GM21528 (cell line): ENCODE measurements around the gene PIGC.
A peak's percentile ranks its signal among the peaks of the same experiment; 100 is the strongest.
"Not testable (repeated sequence)": the region's sequence is repeated elsewhere in the genome, so short reads cannot be mapped to it uniquely, and the experiment has no call there.

Source experiments
- ATAC-seq: cut with Tn5 transposase; IDR thresholded peaks from one replicate; pipeline ENCODE4 v1.9.1; 2021; ENCODE audit warnings: mild to moderate bottlenecking, moderate library complexity; ENCODE audit not compliant: unreplicated experiment, low FRiP score

Gene PIGC

GRCh38 chr1:172467446-172467845 lies 23.6 kb upstream of the PIGC start:
- no peak for ATAC-seq

DNA sequence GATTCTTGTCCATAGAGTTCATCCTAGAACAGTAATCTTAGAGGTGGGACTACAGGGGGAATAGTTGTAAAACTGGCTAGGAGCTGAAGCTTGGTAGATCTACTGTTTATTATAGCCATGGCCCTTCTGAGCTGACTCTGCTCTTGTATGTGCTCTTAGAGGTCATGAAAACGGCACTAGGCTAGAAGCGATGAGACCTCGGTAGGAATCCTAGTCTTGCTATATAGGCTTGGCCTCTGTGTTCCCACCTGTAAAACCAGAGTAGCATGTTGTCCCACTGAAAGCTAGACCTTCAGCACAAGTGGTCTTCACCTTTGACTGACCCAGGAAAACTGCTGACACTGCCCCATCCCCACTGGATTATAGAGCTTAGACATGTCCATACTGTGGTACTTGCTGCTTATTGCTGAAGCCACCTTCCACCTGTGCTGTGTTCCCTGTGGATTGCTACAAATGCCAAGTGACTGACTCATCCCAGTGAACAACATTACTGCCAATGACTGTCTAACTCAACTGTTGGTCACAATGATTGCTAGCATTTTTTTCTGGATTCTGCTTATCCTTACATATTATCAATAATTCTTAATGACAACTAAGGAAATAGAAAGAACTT lies 23.0 kb upstream of the PIGC start:
- ATAC-seq = no peak

DNA sequence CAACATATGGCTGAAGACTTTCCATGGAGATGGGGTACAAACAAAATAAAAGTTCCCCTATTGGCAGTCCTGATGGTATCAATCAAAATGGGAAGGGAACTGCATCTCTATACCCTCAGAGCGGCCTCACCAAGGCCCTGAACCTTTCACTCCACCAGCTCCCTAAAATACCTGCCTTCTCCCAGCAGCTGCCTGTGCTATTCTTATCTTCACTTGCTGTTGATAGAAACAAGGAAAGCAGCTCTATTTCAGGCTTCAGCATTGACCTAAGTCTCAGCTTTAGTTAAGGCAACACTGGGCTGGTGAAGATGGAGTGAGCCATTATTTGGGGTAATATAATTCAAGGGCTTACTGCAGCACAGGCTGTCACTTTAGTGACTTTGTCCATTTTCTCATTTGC lies 21.7 kb upstream of the PIGC start:
- no peak for ATAC-seq

- ATAC-seq = no peak
Measured at GRCh38 chr1:172460887-172461315, 17.0 kb upstream of the PIGC start.

- no peak for ATAC-seq
Measured at GRCh38 chr1:172460177-172460576, 16.3 kb upstream of the PIGC start.

DNA sequence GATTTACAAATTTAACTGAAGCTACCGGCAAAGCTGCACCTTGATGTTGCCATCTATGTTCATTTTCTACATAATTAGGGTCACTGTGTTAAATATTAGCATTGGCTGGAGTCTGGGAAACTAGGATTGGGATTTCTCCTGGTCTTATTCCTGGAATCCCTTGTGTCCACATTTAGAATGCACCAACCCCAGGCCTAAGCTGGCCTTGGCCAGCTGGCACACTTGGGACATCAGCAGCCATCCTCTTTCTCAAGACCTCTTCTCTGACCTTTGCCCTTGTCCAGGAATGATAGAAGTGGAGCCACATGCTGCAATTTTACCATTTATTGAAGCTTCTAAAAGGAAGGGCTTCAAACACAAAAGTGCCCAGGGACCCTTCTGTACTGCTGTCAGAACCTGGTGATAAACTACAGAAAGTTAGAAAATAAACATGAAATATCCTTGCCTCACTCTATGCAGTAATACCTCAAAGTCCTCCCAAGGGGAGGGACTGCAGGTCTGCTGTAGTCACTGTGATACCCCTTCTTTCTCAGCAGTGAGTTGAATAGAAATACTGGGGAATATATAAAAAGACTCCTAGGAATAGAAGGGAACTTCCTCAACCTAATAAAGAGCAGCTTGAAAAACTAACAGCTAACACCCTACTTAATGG lies 13.7 kb upstream of the PIGC start:
- ATAC-seq = no peak

DNA sequence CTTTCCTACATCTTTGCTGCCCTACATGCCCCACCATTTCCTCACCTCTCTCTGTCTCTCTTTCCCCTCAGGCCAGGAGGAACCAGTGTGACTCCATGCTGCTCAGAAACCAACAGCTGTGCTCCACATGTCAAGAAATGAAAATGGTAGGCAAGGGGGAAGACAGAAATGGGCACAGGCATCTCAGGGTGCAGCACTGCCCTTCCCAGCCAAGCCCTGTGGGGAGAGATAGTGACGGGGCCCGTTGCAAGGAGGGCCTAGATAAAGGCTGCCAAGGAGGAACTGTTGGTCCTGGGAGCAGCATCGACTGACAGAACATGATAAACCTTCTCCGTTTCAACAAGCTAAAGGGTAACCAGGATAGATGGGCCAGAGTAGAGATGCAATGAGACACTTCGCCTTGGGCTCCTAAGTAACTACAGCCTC lies 12.5 kb upstream of the PIGC start:
- ATAC-seq = no peak

DNA sequence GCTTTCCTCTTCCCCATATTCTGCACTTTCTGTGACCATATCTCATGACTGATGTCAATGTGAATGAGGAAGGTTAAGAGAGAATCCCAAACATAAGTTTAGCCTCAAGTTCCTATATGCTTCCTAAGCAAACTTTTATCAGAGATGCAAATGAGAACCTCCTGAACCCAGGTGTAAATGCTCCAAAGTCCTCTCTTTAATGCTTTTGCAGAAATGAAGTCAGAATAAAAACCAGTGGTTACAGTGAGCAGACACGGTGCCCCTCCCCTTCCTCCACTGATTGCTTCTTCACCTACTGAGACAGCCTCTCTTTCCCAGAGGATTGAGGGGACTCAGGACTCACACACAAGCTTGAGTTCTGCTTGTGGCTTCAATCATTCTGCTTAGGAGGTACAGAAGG lies 11.6 kb upstream of the PIGC start:
- ATAC-seq = no peak

DNA sequence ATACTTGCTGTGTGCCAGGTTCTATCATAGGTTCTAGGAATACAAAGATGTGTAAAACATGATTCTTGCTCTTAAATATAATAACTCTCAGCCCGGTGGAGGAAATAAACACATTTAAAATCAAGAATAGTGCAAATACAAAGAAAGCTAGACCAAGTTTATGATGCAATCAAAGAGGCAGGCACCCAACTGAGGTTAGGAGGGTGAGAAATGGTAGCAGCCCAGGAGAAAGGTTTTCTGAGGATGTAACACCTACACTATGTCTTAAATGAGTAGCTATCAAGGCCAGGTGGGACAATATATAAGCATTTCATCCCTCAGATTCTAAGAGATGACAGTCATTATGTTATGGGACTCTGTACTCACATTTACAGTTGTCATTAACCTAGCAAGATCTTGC lies 9.7 kb upstream of the PIGC start:
- no peak for ATAC-seq

GRCh38 chr1:172453153-172453545 lies 9.3 kb upstream of the PIGC start:
- ATAC-seq = no peak

- ATAC-seq = no peak
Measured at GRCh38 chr1:172452536-172453152, 8.8 kb upstream of the PIGC start.

GRCh38 chr1:172451002-172451443 lies 7.2 kb upstream of the PIGC start:
- ATAC-seq = no peak

DNA sequence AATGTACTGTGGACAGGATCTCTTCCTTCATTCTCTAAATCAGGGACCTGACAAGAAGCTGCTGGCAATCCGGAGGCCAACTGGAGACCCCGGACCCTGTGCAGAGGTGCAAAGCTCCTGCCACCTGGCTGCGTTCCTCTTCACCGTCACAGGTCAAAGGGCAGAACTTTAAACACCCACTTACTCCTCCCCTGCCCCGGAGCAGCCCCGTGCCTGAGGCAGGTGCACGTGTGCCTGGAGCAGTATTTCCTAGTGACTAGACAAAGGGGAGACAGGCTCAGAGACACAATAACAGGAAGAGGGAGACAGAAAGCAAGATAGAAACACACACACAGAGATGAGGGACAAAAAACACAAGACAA lies 6.6 kb upstream of the PIGC start:
- ATAC-seq = no peak

DNA sequence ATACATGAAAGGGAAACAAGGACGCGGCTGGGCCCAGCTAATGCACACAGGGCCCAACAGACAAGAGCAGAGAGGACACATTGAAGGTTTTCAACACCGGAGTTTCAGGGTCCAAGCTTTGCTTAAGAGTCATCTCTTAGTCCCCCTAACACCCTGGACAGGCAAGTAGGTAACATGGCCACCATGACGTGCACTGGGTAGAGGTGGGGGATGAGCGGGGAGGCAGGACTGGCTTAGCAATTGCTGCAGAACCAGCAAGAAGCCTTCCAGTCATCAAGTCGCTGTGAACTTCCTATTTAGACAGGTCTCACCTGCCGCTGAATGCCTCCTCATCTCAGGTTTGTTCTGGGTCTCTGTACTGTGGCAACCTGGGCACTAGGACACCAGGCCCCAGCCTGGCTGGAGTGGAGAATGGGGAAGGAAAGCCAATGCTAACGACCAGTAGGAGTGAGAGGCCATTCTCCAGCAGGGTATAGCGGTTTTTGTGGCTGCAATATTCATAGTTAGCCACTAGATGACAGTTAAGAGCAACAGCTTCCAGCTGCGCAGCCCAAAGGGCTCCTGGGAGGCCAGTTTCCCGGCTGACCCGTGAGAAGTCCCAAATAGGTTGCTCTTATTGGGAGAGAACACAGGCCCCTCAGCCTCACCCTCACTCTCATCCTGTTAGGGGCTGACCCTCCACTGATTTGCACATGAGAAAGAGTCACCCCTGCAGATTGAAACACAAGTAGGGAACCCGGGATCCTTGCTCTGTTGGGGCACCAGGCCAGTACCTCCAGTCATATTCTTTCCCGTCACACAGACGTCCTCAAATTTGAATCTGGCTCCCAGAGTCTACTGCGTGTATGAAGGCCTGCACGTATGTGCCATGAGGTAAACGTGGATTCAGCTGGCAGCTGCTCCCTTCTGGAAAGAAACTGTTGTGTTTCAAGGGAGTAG lies 6.0 kb upstream of the PIGC start:
- peak; percentile 67 for ATAC-seq

DNA sequence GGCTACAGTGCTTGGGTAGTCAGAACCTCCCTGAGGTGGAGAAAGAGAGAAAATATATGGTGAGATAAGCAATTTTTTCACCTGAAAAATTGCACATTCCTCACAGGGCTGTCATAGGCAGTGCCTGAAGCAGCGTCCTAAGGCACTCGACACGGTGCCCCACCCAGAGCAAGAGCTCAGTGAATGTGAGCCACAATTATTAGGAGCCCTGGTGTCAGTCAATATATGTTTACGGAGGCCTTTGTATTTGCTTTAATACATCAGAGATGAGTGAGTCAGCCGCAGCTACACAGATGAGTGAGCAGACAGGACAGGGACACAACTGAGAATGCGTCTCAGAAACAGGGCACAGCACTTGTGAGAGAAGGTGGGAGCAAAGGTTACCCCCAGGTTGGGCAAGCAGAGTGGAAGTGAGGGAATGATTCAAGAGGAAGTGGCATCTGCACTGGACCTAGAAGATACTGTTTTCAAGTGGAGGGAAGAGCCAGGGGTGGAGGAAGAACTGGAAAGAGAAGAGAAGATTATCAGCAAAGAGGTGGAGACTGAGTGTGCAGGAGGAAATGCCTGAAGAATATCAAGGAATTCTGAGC lies 5.2 kb upstream of the PIGC start:
- no peak for ATAC-seq

- ATAC-seq = no peak
Measured at GRCh38 chr1:172447641-172448040, 3.8 kb upstream of the PIGC start.

- no peak for ATAC-seq
Measured at GRCh38 chr1:172446547-172446946, 2.7 kb upstream of the PIGC start.

GRCh38 chr1:172442843-172443565 lies 865 bp downstream of the PIGC start:
- ATAC-seq = no peak

- no peak for ATAC-seq
Measured at GRCh38 chr1:172442404-172442803, 1.5 kb downstream of the PIGC start.

- not testable (repeated sequence) for ATAC-seq
Measured at GRCh38 chr1:172437183-172437582, 6.7 kb downstream of the PIGC start.
